OCI-M1 (cell line): ENCODE data around the gene TMEM129.

ENCODE experiments used
- DNase-seq: peaks from one replicate; lab custom pipeline; 2025; lab: John Stamatoyannopoulos, UW

TMEM129 gene

DNA sequence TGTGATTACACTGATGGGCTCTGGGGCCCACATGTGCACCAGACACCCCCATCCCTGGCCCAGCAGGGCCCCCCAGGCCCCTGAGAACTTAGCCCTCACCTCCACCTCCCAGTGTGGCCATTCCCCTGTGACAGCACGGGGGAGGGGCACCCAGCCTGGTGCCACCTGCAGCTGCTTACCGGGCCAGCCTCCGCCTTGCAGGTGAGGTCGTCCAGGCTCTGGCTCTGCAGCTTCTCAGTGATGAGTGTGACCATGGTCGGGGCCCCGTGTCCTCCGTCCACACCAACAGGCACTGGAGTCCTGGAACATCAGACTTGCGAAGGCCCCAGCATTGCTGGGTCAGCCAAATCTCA, 52.7 kb downstream of the TMEM129 start:
- no peak for DNase-seq

DNA sequence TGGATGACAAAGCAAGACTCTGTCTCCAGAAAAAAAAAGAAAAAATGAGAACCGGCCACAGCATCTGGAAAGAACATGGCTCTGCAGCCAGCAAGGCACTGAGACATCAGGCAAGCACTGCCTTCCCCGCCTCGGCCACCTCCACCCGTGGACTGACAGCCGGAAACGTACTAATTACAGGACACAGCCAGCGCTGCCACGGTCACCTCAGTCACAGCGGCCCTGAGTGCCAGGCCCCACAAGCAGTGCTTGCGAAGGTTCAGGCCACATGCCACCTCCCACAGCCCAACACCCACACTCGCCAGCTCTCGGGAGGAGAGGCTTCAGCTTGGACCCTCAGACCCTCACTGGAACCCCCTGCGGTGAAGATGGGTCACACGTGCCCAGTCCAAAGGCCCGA, 53.9 kb downstream of the TMEM129 start:
- no peak for DNase-seq

DNA sequence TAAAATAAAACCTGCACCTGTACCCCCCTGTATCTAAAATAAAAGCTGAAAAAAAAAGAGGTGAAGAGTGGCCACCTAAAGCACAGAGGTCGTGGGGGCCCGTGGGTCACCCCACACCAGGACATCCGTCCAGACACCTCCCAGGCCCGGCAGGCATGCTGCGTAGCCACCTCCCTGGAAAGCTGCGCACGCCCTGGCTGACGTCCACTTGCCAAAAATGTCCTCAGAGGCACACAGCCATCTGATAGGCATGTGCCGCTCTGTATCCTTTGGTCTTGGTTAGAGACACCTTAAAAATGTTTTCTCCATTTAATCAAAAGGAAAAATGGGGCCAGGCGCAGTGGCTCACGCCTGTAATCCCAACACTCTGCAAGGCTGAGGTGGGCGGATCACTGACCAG, 54.7 kb downstream of the TMEM129 start:
- DNase-seq: no peak
